Fibroblast of the aortic adventitia (primary cell): ENCODE data around the gene PRKAG2. TPM values are rescaled to one million over a fixed set of nuclear protein-coding genes. Genes with fewer than 3 reads are reported as not detected.

Experiments
- DNase-seq: peaks from one replicate; pipeline ENCODE4 v3.0.0-alpha.2; 2010; ENCODE audit warnings: low read depth
- H3K4me3 ChIP-seq: 2 replicates; pipeline ENCODE4 v1.5.1; 2011; ENCODE audit warnings: low read depth, mild to moderate bottlenecking, control low read depth, low read length, moderate library complexity
- CTCF ChIP-seq: IDR thresholded peaks from 2 replicates; pipeline ENCODE4 v1.5.1; 2011; ENCODE audit warnings: mild to moderate bottlenecking, low read length, control low read depth, inconsistent platforms; ENCODE audit not compliant: insufficient read depth
- total RNA-seq: library from RNA; depleted of rRNA; stranded (reverse); fragments of >200 nt; gene quantifications from 2 replicates; pipeline ENCODE4 v1.2.3, GENCODE V29; 2012; ENCODE audit warnings: low replicate concordance

The PRKAG2 gene
- total RNA-seq, 1 donor, result 10.0 TPM

- TF ChIP-seq CTCF, result no peak
Measured at GRCh38 chr7:151700586-151701165, 176.2 kb downstream of the PRKAG2 start.

GRCh38 chr7:151699928-151700319 is 177.0 kb downstream of the PRKAG2 start:
- TF ChIP-seq CTCF, result no peak
- no peak overlapping the region for H3K4me3 ChIP-seq
- peak; percentile 35 for DNase-seq

More at GRCh38 chr7:151700586-151701165, 176.2 kb downstream of the PRKAG2 start:
- peak; percentile 11 for DNase-seq
- no peak overlapping the region for H3K4me3 ChIP-seq

- H3K4me3 ChIP-seq, result no peak overlapping the region
- peak; percentile 70 for DNase-seq
- no peak for TF ChIP-seq CTCF
Measured at GRCh38 chr7:151699147-151699927, 177.6 kb downstream of the PRKAG2 start.

- no peak for DNase-seq
- H3K4me3 ChIP-seq, result no peak overlapping the region
- no peak for TF ChIP-seq CTCF
Measured at GRCh38 chr7:151697942-151698341, 179.0 kb downstream of the PRKAG2 start.

- no peak for DNase-seq
- no peak overlapping the region for H3K4me3 ChIP-seq
- no peak for TF ChIP-seq CTCF
Measured at GRCh38 chr7:151697515-151697895, 179.4 kb downstream of the PRKAG2 start.

- TF ChIP-seq CTCF, result no peak
- no peak overlapping the region for H3K4me3 ChIP-seq
- no peak for DNase-seq
Measured at GRCh38 chr7:151696721-151697514, 180.0 kb downstream of the PRKAG2 start.
